Glomerular visceral epithelial cell (primary cell): ENCODE measurements around the gene SLC26A4.

Experiments
- DNase-seq: peaks from one replicate; pipeline ENCODE4 v3.0.0-alpha.2; 2016; ENCODE audit errors: extremely low spot score

Gene SLC26A4

DNA sequence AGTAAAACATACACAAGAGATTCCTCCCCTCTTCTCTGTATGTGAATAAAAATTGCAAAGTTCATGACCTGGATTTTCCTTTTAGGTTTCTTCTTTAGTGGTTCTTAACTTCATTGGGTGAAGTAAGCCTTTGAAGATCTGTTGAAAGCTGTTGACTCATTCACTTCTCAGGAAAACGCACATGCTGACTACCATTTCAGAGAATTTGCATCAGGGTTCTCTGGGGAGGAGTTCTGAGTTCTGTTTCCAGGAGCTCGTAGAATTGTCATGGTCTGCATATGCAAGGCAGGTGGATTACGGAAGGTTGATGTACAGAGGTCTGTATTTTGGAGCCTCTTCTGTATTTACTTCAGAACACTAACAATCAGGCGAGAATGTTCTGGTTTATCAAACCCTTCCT is 962 bp upstream of the SLC26A4 start:
- DNase-seq: no peak

DNA sequence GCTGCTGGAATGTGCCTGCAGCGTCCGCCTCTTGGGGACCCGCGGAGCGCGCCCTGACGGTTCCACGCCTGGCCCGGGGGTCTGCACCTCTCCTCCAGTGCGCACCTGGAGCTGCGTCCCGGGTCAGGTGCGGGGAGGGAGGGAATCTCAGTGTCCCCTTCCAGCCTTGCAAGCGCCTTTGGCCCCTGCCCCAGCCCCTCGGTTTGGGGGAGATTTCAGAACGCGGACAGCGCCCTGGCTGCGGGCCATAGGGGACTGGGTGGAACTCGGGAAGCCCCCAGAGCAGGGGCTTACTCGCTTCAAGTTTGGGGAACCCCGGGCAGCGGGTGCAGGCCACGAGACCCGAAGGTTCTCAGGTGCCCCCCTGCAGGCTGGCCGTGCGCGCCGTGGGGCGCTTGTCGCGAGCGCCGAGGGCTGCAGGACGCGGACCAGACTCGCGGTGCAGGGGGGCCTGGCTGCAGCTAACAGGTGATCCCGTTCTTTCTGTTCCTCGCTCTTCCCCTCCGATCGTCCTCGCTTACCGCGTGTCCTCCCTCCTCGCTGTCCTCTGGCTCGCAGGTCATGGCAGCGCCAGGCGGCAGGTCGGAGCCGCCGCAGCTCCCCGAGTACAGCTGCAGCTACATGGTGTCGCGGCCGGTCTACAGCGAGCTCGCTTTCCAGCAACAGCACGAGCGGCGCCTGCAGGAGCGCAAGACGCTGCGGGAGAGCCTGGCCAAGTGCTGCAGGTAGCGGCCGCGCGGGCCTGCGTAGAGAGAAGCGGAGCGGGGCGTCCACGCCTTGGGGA is 645 bp downstream of the SLC26A4 start:
- peak; percentile 45 for DNase-seq

DNA sequence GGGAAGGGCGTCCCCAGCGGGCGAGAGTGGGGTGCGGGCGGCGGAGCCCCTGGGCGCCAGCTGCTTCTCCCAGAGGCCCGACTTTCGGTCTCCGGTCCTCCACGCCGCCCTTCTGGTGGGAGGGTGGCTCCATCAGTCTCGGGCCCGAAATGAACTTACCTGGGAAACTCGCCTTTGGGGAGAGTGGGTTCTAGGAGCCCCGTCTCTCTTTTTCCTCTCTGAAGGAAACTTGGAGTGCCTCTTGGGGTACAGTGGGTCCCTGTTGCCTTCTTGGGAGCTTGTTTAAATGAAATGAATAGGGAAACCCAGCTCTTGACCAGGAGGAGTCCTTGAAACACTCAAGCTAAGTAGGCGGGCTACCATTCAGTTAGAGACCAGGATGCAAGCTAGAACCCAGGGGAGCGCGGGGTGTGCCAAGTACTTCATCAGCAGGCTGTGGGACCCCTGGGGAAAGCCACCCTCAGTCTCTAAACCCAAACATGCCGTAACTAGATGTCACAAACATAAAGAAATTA is 1.3 kb downstream of the SLC26A4 start:
- no peak for DNase-seq

DNA sequence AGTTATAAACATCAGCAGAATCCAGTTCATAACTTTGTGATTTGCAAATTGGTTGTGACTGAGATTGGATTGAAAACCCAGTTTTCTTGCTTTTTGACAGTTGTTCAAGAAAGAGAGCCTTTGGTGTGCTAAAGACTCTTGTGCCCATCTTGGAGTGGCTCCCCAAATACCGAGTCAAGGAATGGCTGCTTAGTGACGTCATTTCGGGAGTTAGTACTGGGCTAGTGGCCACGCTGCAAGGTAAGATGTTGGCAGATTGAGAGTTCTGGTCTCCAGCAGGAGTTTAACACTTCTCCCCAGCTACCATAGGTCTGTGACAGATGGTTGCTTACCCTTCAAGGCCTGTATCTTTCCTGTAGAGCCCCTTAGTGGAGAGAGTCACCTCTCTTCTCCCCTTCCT is 2.6 kb downstream of the SLC26A4 start:
- no peak for DNase-seq

DNA sequence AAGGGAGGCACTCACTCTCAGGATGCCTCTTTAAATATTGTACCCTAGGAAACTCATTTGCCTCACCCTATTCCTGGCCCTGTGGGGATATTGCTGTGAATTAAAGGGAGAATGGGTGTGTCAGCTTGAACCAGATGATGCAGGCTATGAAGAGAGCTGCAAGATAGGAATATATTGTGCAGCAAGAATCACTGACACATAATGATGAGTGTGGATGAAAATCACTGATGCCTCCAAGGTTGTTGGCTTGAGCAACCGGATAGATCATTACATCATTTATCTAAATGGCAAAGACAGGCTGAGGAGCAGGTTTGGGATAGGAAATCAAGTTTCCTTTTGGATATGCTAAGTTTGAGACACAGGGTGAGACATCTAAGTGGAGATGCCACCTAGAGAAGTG is 6.2 kb downstream of the SLC26A4 start:
- no peak for DNase-seq

DNA sequence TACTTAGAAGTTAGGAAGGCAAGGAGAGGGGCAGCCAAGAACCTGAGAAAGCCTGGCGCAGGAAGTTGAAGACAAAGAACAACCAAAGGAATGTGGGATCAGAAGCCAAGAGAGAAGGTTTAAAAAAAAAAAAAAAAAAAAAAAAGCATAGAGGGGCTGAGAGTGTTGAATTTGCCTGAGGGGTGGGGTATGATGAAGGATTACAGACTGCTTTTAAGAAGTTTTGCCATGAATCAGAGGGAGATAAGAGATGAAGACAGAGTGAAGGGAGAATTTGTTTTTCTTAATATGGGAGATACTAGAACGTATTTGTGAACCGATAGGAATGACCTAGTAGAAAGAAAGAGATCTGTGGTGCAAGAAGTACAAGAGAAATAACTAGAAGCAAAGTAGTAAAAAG is 6.7 kb downstream of the SLC26A4 start:
- DNase-seq: no peak

DNA sequence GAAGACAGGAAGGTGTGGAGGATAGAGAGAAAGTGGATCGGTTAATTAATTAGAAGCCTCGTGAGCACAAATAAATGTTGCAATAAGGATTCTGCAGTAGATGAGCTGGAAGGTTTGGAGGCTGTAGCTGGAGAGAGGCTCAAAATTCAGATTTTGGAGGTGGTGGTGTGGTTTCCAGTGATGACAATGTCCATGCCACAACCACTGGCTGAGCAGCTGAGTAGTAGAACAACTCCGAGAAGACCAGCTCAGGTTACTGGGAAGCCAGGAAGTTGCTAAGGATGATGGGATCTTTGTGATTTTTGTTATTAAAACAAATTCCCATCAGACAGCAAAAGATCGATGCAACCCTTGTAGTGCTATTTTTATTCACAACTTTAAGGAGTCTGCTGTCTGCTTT is 7.7 kb downstream of the SLC26A4 start:
- no peak for DNase-seq

DNA sequence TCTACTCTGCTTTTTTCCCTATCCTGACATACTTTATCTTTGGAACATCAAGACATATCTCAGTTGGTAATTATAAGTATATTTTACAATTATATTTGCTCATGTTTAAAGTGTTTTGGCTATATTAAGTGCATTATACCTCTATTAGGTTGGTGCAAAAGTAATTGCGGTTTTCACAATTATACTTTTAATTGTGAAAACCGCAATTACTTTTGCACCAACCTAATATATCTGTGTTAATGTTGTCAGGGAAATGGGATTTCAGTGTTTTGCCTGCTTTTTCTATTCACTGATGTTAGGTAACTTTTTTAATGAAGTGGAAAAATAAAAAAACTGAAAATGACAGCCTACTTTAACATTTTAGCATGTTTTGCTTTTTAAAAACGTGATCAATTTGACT is 11.6 kb downstream of the SLC26A4 start:
- DNase-seq: no peak

DNA sequence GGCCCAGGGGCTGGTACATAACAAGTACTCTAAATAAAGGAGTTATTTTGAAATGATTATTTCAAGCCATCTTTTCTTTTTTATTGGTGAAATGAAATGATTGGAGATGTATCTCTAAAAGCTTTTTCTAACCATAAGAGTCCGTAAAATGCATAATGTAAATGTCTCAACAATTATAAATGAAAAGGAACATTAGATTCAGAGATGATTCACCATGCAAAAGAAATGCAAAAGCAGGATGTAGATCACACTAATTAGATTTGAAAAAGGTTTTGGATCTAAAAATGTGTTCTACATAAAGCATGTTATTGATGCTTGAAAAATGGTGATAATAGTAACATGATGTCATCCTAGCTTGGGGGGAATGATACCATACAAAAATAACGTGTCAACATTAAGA is 15.6 kb downstream of the SLC26A4 start:
- no peak for DNase-seq

DNA sequence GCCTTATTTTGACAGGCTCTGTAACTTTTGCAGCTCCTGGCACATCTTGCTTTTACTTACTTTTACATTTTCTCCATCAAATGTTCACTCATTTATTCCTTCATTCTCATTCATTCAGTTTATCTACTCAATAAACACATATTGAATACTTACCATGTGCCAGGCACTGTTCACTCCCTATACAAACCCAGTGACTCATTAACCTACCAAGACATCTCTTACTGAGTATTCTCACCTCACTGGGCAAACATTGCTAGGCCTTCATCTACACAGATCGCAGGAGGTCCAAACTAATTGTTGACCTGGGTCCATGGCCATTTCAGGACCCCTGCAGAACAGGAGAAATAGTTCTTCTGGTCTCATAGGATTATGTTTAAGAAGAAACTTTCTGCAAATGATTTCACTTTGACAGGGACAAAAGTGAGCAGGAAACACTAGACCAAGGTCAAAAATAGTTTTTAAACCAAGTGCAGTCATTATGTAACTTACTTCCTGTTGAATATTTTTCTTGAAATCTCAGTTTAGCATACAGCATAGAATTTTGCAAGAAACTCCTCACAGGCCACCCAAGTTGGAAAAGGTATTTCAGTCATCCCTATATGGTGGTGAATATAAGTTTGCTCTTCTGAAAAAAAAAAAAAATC is 17.6 kb downstream of the SLC26A4 start:
- no peak for DNase-seq

DNA sequence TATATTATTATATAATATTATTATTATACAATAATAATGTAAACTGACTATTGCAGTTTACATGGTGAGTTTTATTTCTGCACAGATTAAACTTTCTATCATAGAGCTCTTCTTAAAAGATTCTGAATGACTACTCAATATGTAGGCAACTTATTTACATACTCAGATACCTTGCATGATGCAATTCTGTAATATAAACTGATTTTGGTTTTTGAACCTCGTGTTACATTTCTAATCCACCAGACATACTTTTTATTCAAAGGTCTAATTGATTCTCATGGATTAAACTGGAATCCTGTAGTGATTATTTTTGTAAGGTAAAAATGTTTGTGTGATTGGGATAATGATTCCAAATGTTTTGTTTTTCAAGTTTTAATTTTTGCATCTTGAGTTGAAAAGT is 19.9 kb downstream of the SLC26A4 start:
- DNase-seq: no peak

DNA sequence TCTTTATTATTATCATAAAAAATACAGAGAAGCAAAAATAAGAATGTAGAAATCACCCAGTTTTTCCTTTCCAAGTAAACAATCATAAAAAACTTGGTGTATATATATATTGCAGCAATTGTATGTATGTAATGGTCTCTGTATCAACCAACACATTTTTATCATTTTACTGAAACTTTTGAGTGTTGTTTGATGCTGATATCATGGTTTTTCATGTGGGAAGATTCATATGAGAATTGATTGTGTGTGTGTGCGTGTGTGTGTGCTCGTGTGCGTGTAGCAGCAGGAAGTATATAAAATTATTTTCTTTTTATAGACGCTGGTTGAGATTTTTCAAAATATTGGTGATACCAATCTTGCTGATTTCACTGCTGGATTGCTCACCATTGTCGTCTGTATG is 22.3 kb downstream of the SLC26A4 start:
- no peak for DNase-seq

DNA sequence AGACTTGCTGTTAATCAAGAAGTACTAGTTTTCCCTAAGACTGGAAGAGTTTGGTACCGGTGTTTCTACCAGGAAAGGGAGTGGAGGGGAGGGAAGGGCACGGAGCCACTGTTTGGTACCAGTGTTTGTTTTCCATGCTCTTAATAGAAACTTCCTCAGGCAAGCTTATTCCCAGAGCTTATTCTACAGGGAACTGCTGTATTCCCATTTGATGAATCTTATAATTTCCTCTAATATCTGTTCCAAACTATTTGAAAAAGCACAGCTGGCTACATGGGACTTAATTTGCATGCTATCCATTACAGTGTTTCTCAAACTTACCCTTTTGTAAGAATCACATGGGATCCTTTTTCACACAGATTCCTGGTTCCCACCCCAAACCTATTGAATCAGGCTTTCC is 23.7 kb downstream of the SLC26A4 start:
- DNase-seq: no peak

DNA sequence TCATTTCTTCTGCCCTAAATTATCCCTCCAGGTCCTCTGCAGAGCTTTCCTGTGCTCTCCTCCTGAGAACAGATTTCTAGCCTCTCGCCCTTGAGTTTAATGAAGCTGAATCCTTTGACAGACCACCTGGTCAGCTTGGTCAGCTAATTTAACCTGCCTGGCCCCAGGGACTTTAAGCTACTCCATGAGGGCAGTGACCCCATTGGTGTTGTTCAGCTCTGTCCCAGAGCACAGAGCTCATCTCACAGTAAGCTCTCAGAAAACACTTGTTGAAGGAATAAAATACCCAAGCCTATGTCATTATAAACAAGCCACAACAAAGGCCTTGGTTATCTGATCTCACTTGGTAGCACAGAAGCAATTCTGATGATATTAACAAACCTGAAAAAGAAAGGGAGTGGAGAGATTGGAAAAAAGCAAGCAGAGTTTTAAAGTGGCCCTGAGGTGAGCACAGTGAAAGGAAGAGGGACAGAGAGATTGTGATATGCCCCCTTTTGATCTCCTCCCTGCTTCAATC is 24.4 kb downstream of the SLC26A4 start:
- DNase-seq: no peak

DNA sequence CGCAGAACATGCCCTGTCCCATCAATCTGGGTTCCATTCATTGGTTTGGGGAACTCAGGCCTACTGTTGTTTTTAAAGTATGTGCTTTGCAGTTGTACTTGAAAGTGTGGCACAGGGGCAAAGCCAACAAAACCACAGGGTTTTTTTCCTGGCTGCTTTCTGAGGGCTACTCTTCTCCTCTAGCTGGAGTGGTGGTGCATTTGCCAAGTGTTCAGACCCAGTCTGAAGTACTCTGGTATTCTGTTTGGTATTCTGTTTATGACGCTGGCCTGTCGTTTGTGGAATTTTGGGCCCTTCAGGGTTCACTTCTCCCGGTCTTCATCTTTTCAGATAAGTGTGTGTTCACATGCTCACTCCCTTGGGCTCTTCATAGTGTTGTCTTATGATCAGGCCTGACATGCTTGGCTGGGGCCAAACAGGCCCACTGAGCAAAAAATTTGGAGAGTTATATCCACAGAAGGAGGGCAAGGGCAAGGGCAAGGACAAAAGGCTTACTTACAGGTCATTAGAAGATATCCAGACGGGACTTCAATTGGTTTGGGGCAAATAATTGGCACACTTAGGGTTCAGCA is 26.3 kb downstream of the SLC26A4 start:
- no peak for DNase-seq

DNA sequence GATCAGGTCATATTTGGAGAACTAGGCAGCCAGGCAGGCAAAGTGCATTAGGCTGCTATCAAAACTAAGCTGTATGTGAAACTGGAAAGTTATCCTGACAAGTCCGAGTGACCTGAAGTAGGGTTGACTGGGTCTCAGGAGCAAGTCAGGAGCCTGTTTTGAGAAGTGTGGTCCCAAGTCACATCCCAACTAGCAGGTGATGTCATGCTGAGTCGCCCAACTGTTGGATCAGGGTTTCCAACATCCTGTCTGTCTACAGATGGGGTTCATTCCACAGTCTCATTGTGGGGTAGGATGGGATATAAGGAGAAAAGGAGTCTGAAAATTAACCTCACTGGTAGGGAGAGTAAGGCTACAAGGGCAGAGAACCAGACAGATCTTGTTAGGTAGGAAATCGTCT is 27.0 kb downstream of the SLC26A4 start:
- DNase-seq: peak; percentile 20

DNA sequence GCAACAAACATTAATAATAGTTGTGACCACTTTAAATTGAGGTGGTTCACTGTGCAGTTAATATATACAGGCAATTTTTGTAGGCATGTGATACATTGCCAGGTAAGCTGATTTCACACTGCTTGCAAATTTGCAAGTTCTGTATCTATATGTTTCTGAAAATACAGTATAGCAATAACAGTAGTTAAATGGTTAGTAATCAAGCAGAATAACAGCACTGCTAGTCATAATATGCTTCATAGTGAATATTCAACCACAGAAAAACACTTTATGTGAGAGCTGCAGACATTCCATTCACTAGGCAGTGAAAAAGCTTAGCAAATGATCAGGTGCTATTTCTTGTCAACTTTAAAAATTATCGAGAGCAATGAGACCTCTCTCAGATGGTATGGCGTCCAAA is 28.9 kb downstream of the SLC26A4 start:
- no peak for DNase-seq

DNA sequence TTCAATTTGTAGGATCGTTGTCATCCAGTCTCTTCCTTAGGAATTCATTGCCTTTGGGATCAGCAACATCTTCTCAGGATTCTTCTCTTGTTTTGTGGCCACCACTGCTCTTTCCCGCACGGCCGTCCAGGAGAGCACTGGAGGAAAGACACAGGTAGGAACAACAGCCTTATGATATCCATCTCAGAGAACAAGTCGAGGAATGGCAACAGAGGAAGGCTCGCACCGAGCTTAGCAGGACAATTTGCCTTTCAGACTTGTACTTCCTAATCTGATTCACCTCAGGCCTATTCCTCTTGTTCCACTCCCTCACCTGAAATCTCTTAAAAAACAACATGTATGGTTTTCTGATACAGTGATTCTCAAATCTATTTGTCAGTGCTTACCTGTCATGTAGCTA is 29.5 kb downstream of the SLC26A4 start:
- DNase-seq: no peak

DNA sequence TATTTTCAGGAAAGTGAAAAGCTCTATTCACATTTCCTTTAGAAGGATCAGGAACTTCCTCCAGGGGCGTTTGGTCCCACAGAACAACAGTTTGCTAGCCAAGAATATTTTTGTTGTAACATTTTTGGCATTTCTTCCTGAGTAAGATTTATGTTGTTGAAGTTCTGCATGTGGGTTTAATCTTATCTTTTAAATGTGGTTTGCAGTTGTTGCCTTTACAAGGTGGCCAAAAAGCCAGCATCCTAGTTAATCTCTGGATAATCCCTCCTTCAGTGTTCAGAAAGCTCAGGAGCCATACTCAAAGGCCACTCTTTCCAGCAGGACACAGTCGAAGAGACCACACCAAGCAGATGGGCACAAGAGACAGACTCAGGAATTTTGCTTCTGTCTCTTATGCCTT is 30.0 kb downstream of the SLC26A4 start:
- no peak for DNase-seq

DNA sequence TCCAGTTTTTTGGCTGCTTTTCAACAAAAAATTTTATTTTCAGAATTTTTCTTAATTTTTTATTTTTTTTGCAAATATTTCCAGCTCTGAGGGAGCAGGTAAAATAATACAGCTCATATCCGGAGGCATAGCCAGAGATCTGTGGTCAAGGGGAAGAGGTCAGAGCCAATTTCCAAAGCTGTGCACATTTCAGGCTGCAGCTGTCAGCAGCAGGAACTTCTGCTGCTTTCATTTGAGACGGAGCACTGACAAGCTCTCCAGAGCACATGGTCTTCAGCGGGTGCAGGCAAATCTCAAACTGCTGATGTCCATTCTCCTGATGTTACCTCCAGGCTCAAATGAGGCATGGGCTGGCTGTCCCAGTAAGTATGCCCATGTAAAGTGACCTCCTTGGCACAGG is 31.1 kb downstream of the SLC26A4 start:
- DNase-seq: no peak

DNA sequence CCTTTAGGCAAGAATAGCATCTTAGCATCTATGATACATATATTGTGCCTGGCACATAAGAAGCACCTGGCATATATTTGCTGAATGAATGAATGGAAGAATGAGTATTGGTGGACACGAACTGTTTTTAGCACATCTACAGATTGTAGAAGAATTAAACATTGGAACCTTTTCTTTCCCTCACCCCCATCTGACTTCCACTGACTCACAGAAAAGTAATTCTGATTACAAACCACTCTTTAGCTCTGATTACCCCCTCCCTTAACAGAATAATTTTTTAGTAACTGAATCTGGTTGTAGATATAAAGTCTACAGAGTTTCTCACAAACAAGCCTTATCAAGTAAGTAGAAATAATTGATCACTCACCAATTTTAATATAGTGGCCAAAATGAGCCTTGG is 31.9 kb downstream of the SLC26A4 start:
- DNase-seq: no peak

DNA sequence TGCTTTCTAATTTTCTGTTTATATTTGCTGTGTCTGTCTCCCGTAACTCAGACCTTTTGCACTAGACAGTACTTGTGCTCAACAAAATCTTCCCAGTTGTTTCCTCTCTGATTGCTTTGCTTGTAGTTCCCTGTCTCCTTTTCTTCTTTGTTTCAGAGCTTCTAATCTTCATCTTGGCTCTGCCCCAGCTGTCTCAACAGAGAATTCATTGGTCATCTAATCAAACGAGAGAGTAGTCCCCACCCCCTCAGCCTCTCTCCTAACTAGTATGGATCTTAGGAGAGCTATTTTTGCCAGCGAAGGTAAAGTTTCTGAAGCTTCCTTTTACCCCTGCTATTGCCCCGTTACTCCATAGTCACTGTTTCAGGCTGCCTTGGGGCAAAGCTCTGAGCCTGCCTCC is 32.8 kb downstream of the SLC26A4 start:
- DNase-seq: no peak

DNA sequence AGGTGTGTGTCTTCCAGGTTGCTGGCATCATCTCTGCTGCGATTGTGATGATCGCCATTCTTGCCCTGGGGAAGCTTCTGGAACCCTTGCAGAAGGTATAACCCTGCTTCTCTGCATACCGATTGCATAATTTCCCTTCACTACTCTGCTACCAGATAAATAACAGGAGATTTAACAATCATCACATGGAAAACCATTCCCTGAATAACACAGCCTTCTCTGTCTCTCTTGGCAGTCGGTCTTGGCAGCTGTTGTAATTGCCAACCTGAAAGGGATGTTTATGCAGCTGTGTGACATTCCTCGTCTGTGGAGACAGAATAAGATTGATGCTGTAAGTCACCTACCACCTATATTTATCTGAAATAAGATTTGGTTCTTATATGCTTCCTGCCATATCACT is 33.8 kb downstream of the SLC26A4 start:
- no peak for DNase-seq
